ENCODE measurements around the gene RANBP9. TPM values are rescaled to one million over a fixed set of nuclear protein-coding genes. Genes with fewer than 3 reads are reported as not detected.

Gene RANBP9
- total RNA-seq, 2 donors from 2014 or later, result 14.3 to 26.7 TPM

DNA sequence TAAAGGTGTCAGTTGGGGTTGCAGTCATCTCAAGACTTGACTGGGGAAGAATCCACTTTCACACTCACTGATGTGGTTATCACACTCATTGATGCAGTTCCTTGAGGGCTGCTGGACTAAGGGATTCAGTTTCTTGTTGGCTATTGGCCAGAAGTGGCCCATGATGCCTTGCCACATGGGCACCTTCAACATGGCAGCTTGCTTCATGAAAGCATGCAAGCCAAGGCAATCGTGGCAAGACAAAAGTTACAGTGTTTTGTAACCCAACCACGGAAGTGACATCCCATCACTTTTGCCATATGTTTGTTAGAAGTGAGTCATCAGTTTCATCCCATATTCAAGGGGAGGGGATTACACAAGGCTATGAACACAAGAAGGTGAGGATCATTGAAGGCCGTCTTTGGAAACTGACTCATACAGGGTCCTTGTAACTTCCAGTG lies 3.8 kb upstream of the RANBP9 start:
- Histone ChIP-seq H3K4me1 (peaks cover 5% of the 10 kb centered on the region), H3K4me3 (no peak overlapping the region), H3K36me3 (replicated peaks in 1 of 2; ENCODE audit: insufficient read depth in 1 of 2, low read depth in 2 of 2) (no peaks in the 10 kb centered on the region), H3K27ac (no peak overlapping the region), H3K27me3 (no peaks in the 10 kb centered on the region), H3K9me3 (no peaks in the 10 kb centered on the region)
- TF ChIP-seq POLR2A (IDR thresholded peaks at IDR 0.05), result no peak
- TF ChIP-seq, protein P1, sequence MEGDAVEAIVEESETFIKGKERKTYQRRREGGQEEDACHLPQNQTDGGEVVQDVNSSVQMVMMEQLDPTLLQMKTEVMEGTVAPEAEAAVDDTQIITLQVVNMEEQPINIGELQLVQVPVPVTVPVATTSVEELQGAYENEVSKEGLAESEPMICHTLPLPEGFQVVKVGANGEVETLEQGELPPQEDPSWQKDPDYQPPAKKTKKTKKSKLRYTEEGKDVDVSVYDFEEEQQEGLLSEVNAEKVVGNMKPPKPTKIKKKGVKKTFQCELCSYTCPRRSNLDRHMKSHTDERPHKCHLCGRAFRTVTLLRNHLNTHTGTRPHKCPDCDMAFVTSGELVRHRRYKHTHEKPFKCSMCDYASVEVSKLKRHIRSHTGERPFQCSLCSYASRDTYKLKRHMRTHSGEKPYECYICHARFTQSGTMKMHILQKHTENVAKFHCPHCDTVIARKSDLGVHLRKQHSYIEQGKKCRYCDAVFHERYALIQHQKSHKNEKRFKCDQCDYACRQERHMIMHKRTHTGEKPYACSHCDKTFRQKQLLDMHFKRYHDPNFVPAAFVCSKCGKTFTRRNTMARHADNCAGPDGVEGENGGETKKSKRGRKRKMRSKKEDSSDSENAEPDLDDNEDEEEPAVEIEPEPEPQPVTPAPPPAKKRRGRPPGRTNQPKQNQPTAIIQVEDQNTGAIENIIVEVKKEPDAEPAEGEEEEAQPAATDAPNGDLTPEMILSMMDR (IDR thresholded peaks at IDR 0.05), result no peak
- DNase-seq, result no peak
- ATAC-seq, result no peak
- intact Hi-C loops (cut with DNase I), result loop anchor here (10.0 kb wide), 1 partner anchor 101 kb away; the partner anchor contains the start of gene NOL7
- 65 to 80% methylated on average over 3 of the region's 3 CpGs for WGBS, 2 donors

DNA sequence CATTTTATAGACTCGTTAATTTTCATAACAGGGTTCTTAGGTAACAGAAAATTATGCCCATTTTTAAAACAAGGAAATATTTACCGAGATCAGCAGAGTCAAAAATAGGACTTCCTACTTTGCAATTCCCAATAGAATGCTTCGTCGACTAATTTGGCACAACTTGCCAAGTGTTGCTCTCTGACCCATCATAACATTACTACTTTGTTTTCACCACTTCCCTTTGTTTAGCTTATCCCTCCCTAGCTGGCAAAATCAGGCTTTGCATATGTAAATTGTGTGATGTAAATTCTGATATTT lies 914 bp upstream of the RANBP9 start:
- no peak for TF ChIP-seq POLR2A (IDR thresholded peaks at IDR 0.05)
- TF ChIP-seq, protein P1 (IDR thresholded peaks at IDR 0.05), result no peak
- no peak for ATAC-seq
- peaks cover 12% of the 10 kb centered on the region for H3K4me1 ChIP-seq
- H3K36me3 ChIP-seq (replicated peaks in 1 of 2; ENCODE audit: insufficient read depth in 1 of 2, low read depth in 2 of 2), result no peaks in the 10 kb centered on the region
- WGBS, 2 donors, result 0% methylated on average over 4 of the region's 4 CpGs
- DNase-seq, result peak in 1 of 4 donors; percentile 42
- peak overlapping the region in 1 of 2 donors; percentile 35 for H3K4me3 ChIP-seq
- H3K9me3 ChIP-seq, result no peaks in the 10 kb centered on the region
- no peaks in the 10 kb centered on the region for H3K27me3 ChIP-seq
- H3K27ac ChIP-seq, result peak overlapping the region; percentile 85 to 95 (median 92)
- intact Hi-C loops (cut with DNase I), result loop anchor here (10.0 kb wide), 1 partner anchor 98 kb away; the partner anchor contains the start of gene NOL7

DNA sequence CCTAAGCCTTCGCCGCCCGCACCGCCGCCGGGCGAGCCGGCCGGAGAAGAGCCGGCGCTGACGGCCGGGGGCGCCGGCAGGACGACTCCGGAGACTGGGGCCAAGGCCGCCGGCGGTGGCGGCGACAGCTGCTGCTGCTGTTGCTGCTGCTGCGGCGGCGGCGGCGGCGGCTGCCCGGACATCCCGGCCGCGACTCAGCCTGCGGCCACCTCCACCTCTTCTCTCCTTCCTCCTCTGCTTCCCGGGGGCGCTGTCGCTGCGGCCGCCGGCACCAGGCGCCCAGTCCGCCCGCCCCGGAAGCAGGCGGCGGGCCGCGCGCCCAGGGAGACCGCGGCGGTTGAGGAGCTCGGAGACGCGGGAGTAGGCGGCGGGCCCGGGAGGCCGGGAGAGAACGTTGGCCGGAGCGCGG lies 307 bp downstream of the RANBP9 start:
- no peaks in the 10 kb centered on the region for H3K9me3 ChIP-seq
- peaks cover 19% of the 10 kb centered on the region for H3K4me1 ChIP-seq
- TF ChIP-seq, protein P1 (IDR thresholded peaks at IDR 0.05), result peak in 2 of 7 experiments; percentile 38 to 39
- peak in 1 of 3 donors; percentile 31 for TF ChIP-seq POLR2A (IDR thresholded peaks at IDR 0.05)
- intact Hi-C loops (cut with DNase I), result loop anchor here (10.0 kb wide), 1 partner anchor 97 kb away; the partner anchor contains the start of gene NOL7
- DNase-seq (peak in 1 of 4 donors; percentile 71), ATAC-seq (peak; percentile 58)
- 0% methylated on average over 12 to 54 of the region's 62 CpGs for WGBS, 2 donors
- no peaks in the 10 kb centered on the region for H3K27me3 ChIP-seq
- peak overlapping the region in 1 of 2 donors; percentile 46 for H3K4me3 ChIP-seq
- H3K36me3 ChIP-seq (replicated peaks in 1 of 2; ENCODE audit: insufficient read depth in 1 of 2, low read depth in 2 of 2), result no peaks in the 10 kb centered on the region
- peak overlapping the region; percentile 85 to 95 (median 92) for H3K27ac ChIP-seq

DNA sequence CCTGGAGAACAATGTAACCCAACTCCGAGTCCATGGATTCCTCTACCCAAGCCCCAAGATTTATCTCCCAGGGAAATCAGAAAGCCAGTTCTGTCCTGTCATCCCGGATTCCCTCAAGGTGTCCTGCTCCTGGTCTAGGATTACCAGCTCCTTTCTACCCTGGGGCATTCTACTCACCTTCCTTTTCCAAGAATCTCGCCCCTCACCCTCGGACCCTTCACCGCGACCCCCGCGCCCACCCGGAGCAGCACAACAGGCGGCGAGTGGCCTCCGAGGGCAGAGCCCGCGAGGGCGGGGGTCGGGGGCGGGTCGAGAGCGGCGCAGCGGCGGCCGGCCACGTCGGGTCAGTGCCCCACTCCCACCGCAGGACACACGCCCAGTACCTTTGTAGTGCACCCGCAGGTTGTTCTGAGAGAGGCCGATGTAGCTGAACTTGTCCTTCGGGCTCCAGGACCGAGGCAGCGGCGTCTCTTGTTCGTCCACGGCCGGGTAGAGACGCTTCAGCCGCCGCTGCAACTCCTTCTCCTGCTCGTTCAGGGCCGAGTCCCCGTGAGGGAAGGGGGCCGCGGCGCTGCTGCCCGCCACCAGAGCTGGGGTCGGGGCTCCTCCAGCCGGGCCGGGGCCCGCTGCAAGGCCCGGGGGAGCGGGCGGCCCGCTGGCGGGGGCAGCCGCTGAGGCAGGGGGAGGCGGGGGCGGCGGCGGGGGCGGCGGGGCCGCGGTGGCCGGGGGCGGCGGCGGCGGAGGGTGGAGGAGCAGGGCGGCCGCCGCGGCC lies 897 bp downstream of the RANBP9 start:
- peak; percentile 27 for ATAC-seq
- peak overlapping the region; percentile 85 to 95 (median 92) for H3K27ac ChIP-seq
- peak; percentile 51 to 66 (median 60) for DNase-seq
- intact Hi-C loops (cut with DNase I), result loop anchor here (10.0 kb wide), 1 partner anchor 96 kb away; the partner anchor contains the start of gene NOL7
- no peaks in the 10 kb centered on the region for H3K36me3 ChIP-seq (replicated peaks in 1 of 2; ENCODE audit: insufficient read depth in 1 of 2, low read depth in 2 of 2)
- WGBS, 2 donors, result 0 to 1% methylated on average over 3 to 59 of the region's 73 CpGs
- H3K27me3 ChIP-seq, result no peaks in the 10 kb centered on the region
- peak overlapping the region; percentile 55 to 78 for H3K4me3 ChIP-seq
- no peaks in the 10 kb centered on the region for H3K9me3 ChIP-seq
- peaks cover 19% of the 10 kb centered on the region for H3K4me1 ChIP-seq
- TF ChIP-seq POLR2A (IDR thresholded peaks at IDR 0.05), result peak in 2 of 3 donors; percentile 47 to 57
- TF ChIP-seq, protein P1 (IDR thresholded peaks at IDR 0.05), result peak in 1 of 7 experiments; percentile 6

Measured in body of pancreas (tissue), 4 donors.